DND-41 (cell line): Measurements from ENCODE around the gene WLS.

Source experiments
- ATAC-seq: fragments of 200-7000 bp; cut with Tn5 transposase; 3 replicates; pipeline ENCODE4 v1.9.1; 2021; ENCODE audit warnings: low read depth; ENCODE audit not compliant: insufficient read depth
- DNase-seq: peaks from one replicate; pipeline ENCODE4 v3.0.0-alpha.2; 2020
- H2AFZ ChIP-seq: 2 replicates; pipeline ENCODE4 v1.6.0; 2012; ENCODE audit warnings: low read depth, low read length
- H3K27ac ChIP-seq: 2 replicates; pipeline ENCODE4 v1.5.1; 2012; ENCODE audit warnings: low read length, inconsistent platforms
- H3K27me3 ChIP-seq: fragments of 200-600 bp; sonication (generic); 2 replicates; pipeline ENCODE4 v1.6.0; 2012; ENCODE audit warnings: low read length, mild to moderate bottlenecking, inconsistent platforms; ENCODE audit not compliant: insufficient read depth, poor library complexity
- H3K36me3 ChIP-seq: 2 replicates; pipeline ENCODE4 v1.5.1; 2012; ENCODE audit warnings: low read length, inconsistent platforms; ENCODE audit not compliant: insufficient read depth
- H3K4me1 ChIP-seq: 2 replicates; pipeline ENCODE4 v1.5.1; 2012; ENCODE audit warnings: mild to moderate bottlenecking, low read length; ENCODE audit not compliant: insufficient read depth
- H3K4me2 ChIP-seq: 2 replicates; pipeline ENCODE4 v1.6.0; 2012; ENCODE audit warnings: mild to moderate bottlenecking, moderate library complexity, low read length, inconsistent platforms; ENCODE audit not compliant: insufficient read depth
- H3K4me3 ChIP-seq, 2 experiments: fragments of 200-600 bp in 1 of 2; shearing (Covaris generic) in 1 of 2; 2 replicates each; pipeline ENCODE4 v1.5.1; 2012 to 2016; ENCODE audit warnings: inconsistent platforms in 2 of 2, low read length in 2 of 2, mild to moderate bottlenecking in 2 of 2, low read depth in 1 of 2, moderate library complexity in 1 of 2
- H3K79me2 ChIP-seq: 2 replicates; pipeline ENCODE4 v1.6.0; 2012; ENCODE audit warnings: low read length, inconsistent platforms; ENCODE audit not compliant: insufficient read depth
- H3K9ac ChIP-seq: 2 replicates; pipeline ENCODE4 v1.6.0; 2012; ENCODE audit warnings: low read depth, mild to moderate bottlenecking, inconsistent platforms, low read length, moderate library complexity
- H3K9me3 ChIP-seq: 2 replicates; pipeline ENCODE4 v1.5.1; 2012; ENCODE audit warnings: low read length, moderate library complexity, mild to moderate bottlenecking, inconsistent platforms; ENCODE audit not compliant: insufficient read depth, severe bottlenecking
- H4K20me1 ChIP-seq: 2 replicates; pipeline ENCODE4 v1.6.0; 2012; ENCODE audit warnings: low read length; ENCODE audit not compliant: insufficient read depth
- EZH2 ChIP-seq: IDR thresholded peaks from 3 replicates; pipeline ENCODE4 v1.6.1; 2012; ENCODE audit warnings: borderline replicate concordance, low read depth, mild to moderate bottlenecking, moderate library complexity, low read length, inconsistent platforms; ENCODE audit not compliant: severe bottlenecking
- TF ChIP-seq, protein P1 (sequence below): IDR thresholded peaks from 2 replicates; pipeline ENCODE4 v1.5.1; 2012; ENCODE audit warnings: borderline replicate concordance, low read length, moderate library complexity, mild to moderate bottlenecking; ENCODE audit not compliant: poor library complexity, severe bottlenecking; ENCODE audit errors: extremely low read depth

The WLS gene

DNA sequence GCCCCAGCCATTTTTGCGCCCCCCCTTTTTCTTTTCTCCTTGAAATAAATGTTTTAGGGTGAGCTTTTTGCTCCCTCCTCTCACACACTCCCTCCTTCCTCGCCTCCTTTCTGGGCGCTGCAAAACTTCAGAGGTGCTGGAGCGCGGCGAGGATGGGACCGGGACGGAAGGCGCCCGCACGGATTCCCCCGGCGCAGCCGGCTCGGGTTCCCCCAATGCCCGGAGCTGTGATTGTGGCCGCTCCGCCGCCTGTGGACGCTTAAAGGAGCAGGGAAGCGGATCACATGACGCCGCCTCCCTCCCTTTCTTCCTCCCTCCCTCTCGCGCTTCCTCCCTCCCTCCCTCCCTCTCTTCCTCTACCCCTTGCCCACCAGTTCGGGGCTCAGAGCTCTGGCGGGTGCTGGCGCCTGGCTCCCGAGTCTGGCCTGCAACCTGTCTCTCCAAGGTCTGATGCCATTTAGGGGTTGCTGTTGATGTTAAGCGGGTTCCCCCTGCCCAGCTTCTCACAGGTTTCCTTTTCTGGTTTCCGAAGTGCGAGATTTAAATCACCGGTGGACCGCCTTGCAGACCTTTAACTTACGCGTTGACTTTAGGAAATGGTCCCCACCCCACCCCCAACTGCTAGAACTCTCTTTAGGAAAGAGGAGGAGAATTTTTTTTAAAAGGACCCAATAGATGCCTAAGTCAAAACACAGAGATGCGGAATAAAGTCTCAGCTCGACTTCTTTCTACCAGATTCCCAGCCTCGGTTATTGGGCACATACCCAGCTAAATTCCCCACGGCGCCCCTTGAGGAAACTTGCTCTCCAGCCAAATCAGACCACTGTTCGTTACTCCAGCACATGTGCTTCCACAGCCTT lies at the start of gene WLS:
Gene WLS, minus strand, starts transcription at position 235 of the 860 bp plus-strand sequence. Its CDS starts 224 bp downstream, at position 11.
- Histone ChIP-seq H3K4me3 (no peak within 1 kb of the TSS), H3K4me2 (no peak within 1 kb of the TSS), H3K27ac (no peak within 1 kb of the TSS), H3K27me3 (no peaks in the 10 kb centered on the region), H2AFZ (no peak within 1 kb of the TSS), H3K9ac (no peak within 1 kb of the TSS), H4K20me1 (no peaks in the 10 kb centered on the region), H3K9me3 (no peaks in the 10 kb centered on the region), H3K36me3 (no peaks in the 10 kb centered on the region), H3K79me2 (no peaks in the 10 kb centered on the region), H3K4me1 (no peaks in the 10 kb centered on the region)
- TF ChIP-seq, protein P1, sequence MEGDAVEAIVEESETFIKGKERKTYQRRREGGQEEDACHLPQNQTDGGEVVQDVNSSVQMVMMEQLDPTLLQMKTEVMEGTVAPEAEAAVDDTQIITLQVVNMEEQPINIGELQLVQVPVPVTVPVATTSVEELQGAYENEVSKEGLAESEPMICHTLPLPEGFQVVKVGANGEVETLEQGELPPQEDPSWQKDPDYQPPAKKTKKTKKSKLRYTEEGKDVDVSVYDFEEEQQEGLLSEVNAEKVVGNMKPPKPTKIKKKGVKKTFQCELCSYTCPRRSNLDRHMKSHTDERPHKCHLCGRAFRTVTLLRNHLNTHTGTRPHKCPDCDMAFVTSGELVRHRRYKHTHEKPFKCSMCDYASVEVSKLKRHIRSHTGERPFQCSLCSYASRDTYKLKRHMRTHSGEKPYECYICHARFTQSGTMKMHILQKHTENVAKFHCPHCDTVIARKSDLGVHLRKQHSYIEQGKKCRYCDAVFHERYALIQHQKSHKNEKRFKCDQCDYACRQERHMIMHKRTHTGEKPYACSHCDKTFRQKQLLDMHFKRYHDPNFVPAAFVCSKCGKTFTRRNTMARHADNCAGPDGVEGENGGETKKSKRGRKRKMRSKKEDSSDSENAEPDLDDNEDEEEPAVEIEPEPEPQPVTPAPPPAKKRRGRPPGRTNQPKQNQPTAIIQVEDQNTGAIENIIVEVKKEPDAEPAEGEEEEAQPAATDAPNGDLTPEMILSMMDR, result no peak
- TF ChIP-seq EZH2, result no peak
- ATAC-seq (no peak), DNase-seq (no peak)

DNA sequence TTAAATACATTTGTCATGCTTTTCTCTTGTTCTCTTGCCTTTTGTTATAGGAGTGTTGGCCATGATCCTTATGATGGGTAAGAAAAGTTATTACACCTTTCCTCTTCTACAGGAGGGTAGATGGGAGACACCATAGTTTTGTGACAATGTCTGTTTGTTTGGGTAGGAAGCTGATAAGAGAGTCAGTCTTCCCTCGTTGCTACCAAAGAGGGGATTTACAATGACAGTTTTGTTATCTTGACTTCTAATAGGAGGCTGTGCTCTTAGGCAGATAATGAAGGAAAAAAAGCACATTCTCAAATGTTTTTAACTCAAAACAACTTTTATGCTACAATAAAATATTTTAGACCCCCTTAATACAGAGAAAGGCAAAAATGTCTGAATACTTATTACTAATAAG lies 48.0 kb upstream of the WLS start:
- H4K20me1 ChIP-seq, result no peaks in the 10 kb centered on the region; the same call in 1 of the 2 replicates
- H3K4me2 ChIP-seq, result no peak overlapping the region
- no peaks in the 10 kb centered on the region for H3K79me2 ChIP-seq
- no peak overlapping the region for H2AFZ ChIP-seq
- TF ChIP-seq, protein P1, result no peak
- TF ChIP-seq EZH2, result no peak
- ATAC-seq (no peak), DNase-seq (no peak)
- H3K36me3 ChIP-seq, result no peaks in the 10 kb centered on the region
- H3K9me3 ChIP-seq, result no peaks in the 10 kb centered on the region
- H3K4me3 ChIP-seq, result no peak overlapping the region
- H3K9ac ChIP-seq, result no peak overlapping the region
- no peaks in the 10 kb centered on the region for H3K27me3 ChIP-seq
- no peaks in the 10 kb centered on the region for H3K4me1 ChIP-seq
- no peak overlapping the region for H3K27ac ChIP-seq

DNA sequence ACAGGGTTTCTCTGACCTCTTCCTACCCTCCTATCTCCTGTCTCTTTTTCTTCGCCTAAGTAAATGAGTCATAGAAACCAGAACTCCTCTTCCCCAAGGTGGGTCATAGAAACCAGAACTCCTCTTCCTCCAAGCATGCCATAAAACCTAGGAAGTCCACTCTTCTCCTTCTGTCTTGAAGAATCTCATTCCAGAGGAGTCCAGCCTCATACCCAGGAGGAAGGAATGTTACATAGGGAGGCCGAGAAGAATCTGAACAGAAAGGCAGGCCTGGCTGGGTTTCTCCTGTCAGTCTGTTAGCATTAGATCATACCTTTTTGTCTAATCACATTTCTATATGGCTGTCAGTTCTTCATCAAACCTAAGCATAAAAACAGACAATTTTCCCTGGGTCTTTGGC lies 47.5 kb upstream of the WLS start:
- Histone ChIP-seq H3K9ac (no peak overlapping the region), H3K4me3 (no peak overlapping the region), H3K9me3 (no peaks in the 10 kb centered on the region), H3K27ac (no peak overlapping the region), H2AFZ (no peak overlapping the region), H3K79me2 (no peaks in the 10 kb centered on the region), H3K4me2 (no peak overlapping the region), H3K27me3 (no peaks in the 10 kb centered on the region), H4K20me1 (no peaks in the 10 kb centered on the region; the same call in 1 of the 2 replicates), H3K4me1 (no peaks in the 10 kb centered on the region), H3K36me3 (no peaks in the 10 kb centered on the region)
- ATAC-seq, result no peak
- TF ChIP-seq EZH2, result no peak
- TF ChIP-seq, protein P1, result no peak
- no peak for DNase-seq
